ENCODE results near the gene ITLN2.

ITLN2 gene

GRCh38 chr1:160981584-160982411 is 27.2 kb upstream of the ITLN2 start:
- TF ChIP-seq TAF1 (IDR thresholded peaks at IDR 0.05; ENCODE audit: borderline replicate concordance, low read depth, low read length) (no peak), POLR2A (IDR thresholded peaks at IDR 0.05; ENCODE audit: low read depth, low read length) (no peak)
- FAIRE-seq (no peak), DNase-seq (ENCODE audit: insufficient read length) (no peak)

GRCh38 chr1:160979286-160979685 is 24.7 kb upstream of the ITLN2 start:
- FAIRE-seq: no peak

GRCh38 chr1:160978510-160978927 is 23.9 kb upstream of the ITLN2 start:
- FAIRE-seq: no peak
- TF ChIP-seq POLR2AphosphoS5 (IDR thresholded peaks at IDR 0.05; ENCODE audit: low read depth, low read length): no peak
- TF ChIP-seq TAF1 (IDR thresholded peaks at IDR 0.05; ENCODE audit: borderline replicate concordance, low read depth, low read length): no peak
- TF ChIP-seq POLR2A (IDR thresholded peaks at IDR 0.05; ENCODE audit: low read depth, low read length): no peak
- no peak for DNase-seq (ENCODE audit: insufficient read length)

More at GRCh38 chr1:160979286-160979685, 24.7 kb upstream of the ITLN2 start:
- DNase-seq (ENCODE audit: insufficient read length): no peak
- TF ChIP-seq POLR2A (IDR thresholded peaks at IDR 0.05; ENCODE audit: low read depth, low read length) (no peak), POLR2AphosphoS5 (IDR thresholded peaks at IDR 0.05; ENCODE audit: low read depth, low read length) (no peak), TAF1 (IDR thresholded peaks at IDR 0.05; ENCODE audit: borderline replicate concordance, low read depth, low read length) (no peak)

- no peak for TF ChIP-seq TAF1 (IDR thresholded peaks at IDR 0.05; ENCODE audit: borderline replicate concordance, low read depth, low read length)
- no peak for TF ChIP-seq POLR2A (IDR thresholded peaks at IDR 0.05; ENCODE audit: low read depth, low read length)
- TF ChIP-seq POLR2AphosphoS5 (IDR thresholded peaks at IDR 0.05; ENCODE audit: low read depth, low read length): no peak
- FAIRE-seq: no peak
- no peak for DNase-seq (ENCODE audit: insufficient read length)
Observed at GRCh38 chr1:160975026-160975425, 20.4 kb upstream of the ITLN2 start.

GRCh38 chr1:160973491-160973890 is 18.9 kb upstream of the ITLN2 start:
- DNase-seq (ENCODE audit: insufficient read length): no peak
- FAIRE-seq: no peak
- TF ChIP-seq TAF1 (IDR thresholded peaks at IDR 0.05; ENCODE audit: borderline replicate concordance, low read depth, low read length) (no peak), POLR2AphosphoS5 (IDR thresholded peaks at IDR 0.05; ENCODE audit: low read depth, low read length) (no peak), POLR2A (IDR thresholded peaks at IDR 0.05; ENCODE audit: low read depth, low read length) (no peak)

GRCh38 chr1:160972939-160973338 is 18.3 kb upstream of the ITLN2 start:
- no peak for TF ChIP-seq POLR2A (IDR thresholded peaks at IDR 0.05; ENCODE audit: low read depth, low read length)
- DNase-seq (ENCODE audit: insufficient read length) (no peak), FAIRE-seq (no peak)

- TF ChIP-seq POLR2A (IDR thresholded peaks at IDR 0.05; ENCODE audit: low read depth, low read length) (no peak), TAF1 (IDR thresholded peaks at IDR 0.05; ENCODE audit: borderline replicate concordance, low read depth, low read length) (no peak), POLR2AphosphoS5 (IDR thresholded peaks at IDR 0.05; ENCODE audit: low read depth, low read length) (no peak)
- FAIRE-seq (peak; percentile 24), DNase-seq (ENCODE audit: insufficient read length) (no peak)
Observed at GRCh38 chr1:160971618-160972056, 17.0 kb upstream of the ITLN2 start.

GRCh38 chr1:160963521-160963920 is 8.9 kb upstream of the ITLN2 start:
- TF ChIP-seq TAF1 (IDR thresholded peaks at IDR 0.05; ENCODE audit: borderline replicate concordance, low read depth, low read length): no peak
- TF ChIP-seq POLR2A (IDR thresholded peaks at IDR 0.05; ENCODE audit: low read depth, low read length): no peak
- no peak for TF ChIP-seq POLR2AphosphoS5 (IDR thresholded peaks at IDR 0.05; ENCODE audit: low read depth, low read length)
- no peak for DNase-seq (ENCODE audit: insufficient read length)
- FAIRE-seq: no peak

- FAIRE-seq (no peak), DNase-seq (ENCODE audit: insufficient read length) (no peak)
- TF ChIP-seq POLR2A (IDR thresholded peaks at IDR 0.05; ENCODE audit: low read depth, low read length) (no peak), TAF1 (IDR thresholded peaks at IDR 0.05; ENCODE audit: borderline replicate concordance, low read depth, low read length) (no peak), POLR2AphosphoS5 (IDR thresholded peaks at IDR 0.05; ENCODE audit: low read depth, low read length) (no peak)
Observed at GRCh38 chr1:160961419-160961818, 6.8 kb upstream of the ITLN2 start.

GRCh38 chr1:160956966-160957365 is 2.4 kb upstream of the ITLN2 start:
- TF ChIP-seq POLR2A (IDR thresholded peaks at IDR 0.05; ENCODE audit: low read depth, low read length) (no peak), TAF1 (IDR thresholded peaks at IDR 0.05; ENCODE audit: borderline replicate concordance, low read depth, low read length) (no peak), POLR2AphosphoS5 (IDR thresholded peaks at IDR 0.05; ENCODE audit: low read depth, low read length) (no peak)
- FAIRE-seq (no peak), DNase-seq (ENCODE audit: insufficient read length) (no peak)

- no peak for DNase-seq (ENCODE audit: insufficient read length)
- TF ChIP-seq TAF1 (IDR thresholded peaks at IDR 0.05; ENCODE audit: borderline replicate concordance, low read depth, low read length) (no peak), POLR2AphosphoS5 (IDR thresholded peaks at IDR 0.05; ENCODE audit: low read depth, low read length) (no peak)
- no peak for FAIRE-seq
Observed at GRCh38 chr1:160953030-160953429, 1.6 kb downstream of the ITLN2 start.

GRCh38 chr1:160952129-160952510 is 2.5 kb downstream of the ITLN2 start:
- TF ChIP-seq POLR2A (IDR thresholded peaks at IDR 0.05; ENCODE audit: low read depth, low read length): no peak
- TF ChIP-seq TAF1 (IDR thresholded peaks at IDR 0.05; ENCODE audit: borderline replicate concordance, low read depth, low read length): no peak
- TF ChIP-seq POLR2AphosphoS5 (IDR thresholded peaks at IDR 0.05; ENCODE audit: low read depth, low read length): no peak
- FAIRE-seq (no peak), DNase-seq (ENCODE audit: insufficient read length) (no peak)

All from GM12892 (cell line).